KOPT-K1 (cell line): ENCODE results near the gene CASP12.
A peak's percentile ranks its signal among the peaks of the same experiment; 100 is the strongest.
"Not testable (repeated sequence)": the region's sequence is repeated elsewhere in the genome, so short reads cannot be mapped to it uniquely, and the experiment has no call there.

Experiments
- H3K27ac ChIP-seq: fragments of 200-600 bp; sonication (generic); 2 replicates; pipeline ENCODE4 v1.5.1; 2016; ENCODE audit warnings: antibody characterized with exemption, mild to moderate bottlenecking, low read depth, low read length; ENCODE audit not compliant: poor library complexity, severe bottlenecking
- H3K36me3 ChIP-seq: fragments of 200-600 bp; sonication (generic); 2 replicates; pipeline ENCODE4 v1.5.1; 2017; ENCODE audit warnings: antibody characterized with exemption, mild to moderate bottlenecking, low read length, moderate library complexity; ENCODE audit not compliant: insufficient read depth
- H3K9me3 ChIP-seq: fragments of 200-600 bp; sonication (generic); 2 replicates; pipeline ENCODE4 v1.5.1; 2017; ENCODE audit warnings: antibody characterized with exemption, low read length, mild to moderate bottlenecking; ENCODE audit not compliant: insufficient read depth, poor library complexity, severe bottlenecking

Gene CASP12

GRCh38 chr11:104897891-104898684, at the start of gene CASP12:
Gene CASP12 (minus strand): TSS chr11:104898460.
- H3K36me3 ChIP-seq: no peaks in the 10 kb centered on the region
- no peak within 1 kb of the TSS for H3K27ac ChIP-seq
- H3K9me3 ChIP-seq: no peaks in the 10 kb centered on the region

- H3K36me3 ChIP-seq: peaks cover 61% of the 10 kb centered on the region
- no peak overlapping the region for H3K27ac ChIP-seq
- H3K9me3 ChIP-seq: no peaks in the 10 kb centered on the region
These were observed 48.6 kb upstream of the CASP12 start for GRCh38 chr11:104946907-104947306.

DNA sequence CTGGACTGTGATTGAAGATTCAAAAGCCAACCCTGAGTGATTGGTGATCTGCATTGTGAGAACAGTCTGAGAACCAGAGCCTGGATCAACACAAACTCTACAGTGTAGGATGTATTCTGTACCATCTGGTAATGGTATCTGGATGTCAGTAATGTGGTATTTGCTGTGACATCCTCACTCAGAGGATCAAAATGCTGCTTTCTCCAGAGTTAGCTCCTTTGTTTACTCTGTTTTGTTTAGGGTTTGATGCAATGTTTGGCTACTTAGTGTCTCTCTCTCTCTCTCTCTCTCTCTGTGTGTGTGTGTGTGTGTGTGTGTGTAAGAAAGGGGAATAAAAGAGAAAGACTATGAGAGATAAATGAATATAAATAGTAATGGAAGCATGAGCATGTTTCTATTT, 45.8 kb upstream of the CASP12 start:
- Histone ChIP-seq H3K27ac (no peak overlapping the region), H3K36me3 (peaks cover 38% of the 10 kb centered on the region), H3K9me3 (no peaks in the 10 kb centered on the region)

DNA sequence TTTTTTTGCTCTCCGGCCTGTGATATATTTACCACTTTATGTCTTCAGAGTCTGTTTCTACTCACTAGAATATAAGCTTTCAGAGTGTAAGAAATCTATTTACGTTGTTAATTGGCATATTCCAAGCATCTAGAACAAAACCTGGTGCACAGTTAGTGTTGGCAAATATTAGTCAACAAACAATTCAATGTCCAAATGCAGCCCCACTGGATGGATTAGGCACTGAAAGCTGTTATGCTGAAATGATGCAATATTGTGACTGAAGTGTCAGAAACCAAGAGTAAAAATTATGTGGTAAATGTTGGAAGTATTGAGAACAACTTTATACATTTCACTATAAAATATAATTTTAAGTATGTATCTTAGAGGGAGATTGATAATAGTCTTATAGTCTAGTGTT, 45.3 kb upstream of the CASP12 start:
- H3K27ac ChIP-seq: no peak overlapping the region
- peaks cover 34% of the 10 kb centered on the region for H3K36me3 ChIP-seq
- H3K9me3 ChIP-seq: no peaks in the 10 kb centered on the region

DNA sequence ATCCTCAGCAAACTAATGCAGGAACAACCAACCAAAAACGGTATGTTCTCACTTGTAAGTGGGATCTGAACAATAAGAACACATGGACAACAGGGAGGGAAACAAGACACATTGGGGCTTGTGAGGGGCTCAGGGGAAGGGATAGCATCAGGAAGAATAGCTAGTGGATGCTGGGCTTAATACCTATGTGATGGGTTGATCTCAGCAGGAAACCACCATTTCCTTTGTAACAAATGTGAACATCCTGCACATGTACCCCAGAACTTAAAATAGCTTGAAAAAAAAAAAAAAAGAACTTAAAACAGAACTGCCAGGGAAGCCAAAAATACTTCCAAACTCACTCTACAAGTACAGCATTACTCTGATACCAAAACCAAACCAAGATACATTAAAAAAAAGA, 36.3 kb upstream of the CASP12 start:
- Histone ChIP-seq H3K9me3 (no peaks in the 10 kb centered on the region), H3K27ac (no peak overlapping the region), H3K36me3 (no peaks in the 10 kb centered on the region)

- not testable (repeated sequence) for H3K27ac ChIP-seq, H3K9me3 ChIP-seq, H3K36me3 ChIP-seq
These were observed 35.8 kb upstream of the CASP12 start for GRCh38 chr11:104934073-104934472.

- no peak overlapping the region for H3K27ac ChIP-seq
- H3K36me3 ChIP-seq: no peaks in the 10 kb centered on the region
- H3K9me3 ChIP-seq: peaks cover 7% of the 10 kb centered on the region
These were observed 30.6 kb upstream of the CASP12 start for GRCh38 chr11:104928811-104929210.

GRCh38 chr11:104926771-104927611, 28.7 kb upstream of the CASP12 start:
- Histone ChIP-seq H3K27ac (no peak overlapping the region), H3K36me3 (no peaks in the 10 kb centered on the region), H3K9me3 (peaks cover 7% of the 10 kb centered on the region)

DNA sequence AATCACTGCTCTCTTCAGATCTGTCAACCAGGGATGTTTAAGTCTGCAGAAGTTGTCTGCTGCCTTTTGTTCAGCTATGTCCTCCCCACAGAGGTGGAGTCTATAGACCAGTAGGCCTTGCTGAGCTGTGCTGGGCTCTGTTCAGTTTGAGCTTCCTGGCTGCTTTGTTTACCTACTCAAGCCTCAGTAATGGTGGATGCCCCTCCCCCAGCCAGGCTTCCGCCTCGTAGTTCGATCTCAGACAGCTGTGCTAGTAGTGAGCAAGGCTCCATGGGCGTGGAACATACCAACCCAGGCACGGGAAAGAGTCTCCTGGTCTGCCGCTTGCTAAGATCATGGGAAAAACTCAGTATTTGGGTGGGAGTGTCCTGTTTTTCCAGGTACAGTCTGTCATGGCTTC, 27.6 kb upstream of the CASP12 start:
- Histone ChIP-seq H3K27ac (no peak overlapping the region), H3K9me3 (peaks cover 7% of the 10 kb centered on the region), H3K36me3 (no peaks in the 10 kb centered on the region)

DNA sequence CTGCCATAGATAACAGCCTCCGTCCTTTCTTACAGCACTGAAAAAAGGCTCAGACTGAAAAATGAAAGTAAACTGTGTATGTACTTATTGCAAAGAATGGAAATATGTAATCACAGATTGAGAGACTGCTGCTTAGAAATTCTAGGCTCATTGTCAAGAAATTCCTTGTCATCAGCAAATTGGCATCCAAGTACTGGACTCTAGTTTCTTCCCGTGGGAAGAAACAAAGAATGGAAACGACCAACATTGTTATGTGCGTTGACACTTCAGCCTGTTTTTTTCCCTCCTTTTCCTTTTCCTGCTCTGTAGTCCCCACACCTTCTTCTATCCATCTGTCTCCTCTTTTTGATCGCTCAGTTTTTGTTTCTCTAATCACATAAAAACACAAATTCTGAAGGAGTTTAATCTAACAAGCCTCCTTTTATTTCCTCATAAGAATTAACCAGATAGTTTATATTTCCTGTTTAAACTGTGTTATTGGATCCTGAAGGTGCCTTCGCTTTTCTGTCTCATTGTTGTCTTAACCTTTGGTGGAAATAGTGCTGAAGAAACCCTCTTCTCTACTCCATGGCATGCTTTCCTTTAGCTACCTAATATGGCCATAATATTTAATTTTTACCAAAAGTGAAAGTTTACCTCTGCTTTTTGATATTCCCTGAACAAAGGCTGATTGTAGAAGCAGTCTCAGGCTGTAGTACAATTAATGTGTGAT, 20.0 kb upstream of the CASP12 start:
- Histone ChIP-seq H3K36me3 (no peaks in the 10 kb centered on the region), H3K9me3 (no peaks in the 10 kb centered on the region), H3K27ac (peak overlapping the region; percentile 36)

GRCh38 chr11:104917271-104918112, 19.2 kb upstream of the CASP12 start:
- H3K27ac ChIP-seq: peak overlapping the region; percentile 36
- no peaks in the 10 kb centered on the region for H3K36me3 ChIP-seq
- no peaks in the 10 kb centered on the region for H3K9me3 ChIP-seq

GRCh38 chr11:104916442-104916841, 18.2 kb upstream of the CASP12 start:
- no peaks in the 10 kb centered on the region for H3K36me3 ChIP-seq
- H3K9me3 ChIP-seq: no peaks in the 10 kb centered on the region
- H3K27ac ChIP-seq: no peak overlapping the region

- Histone ChIP-seq H3K9me3 (no peaks in the 10 kb centered on the region), H3K36me3 (no peaks in the 10 kb centered on the region), H3K27ac (no peak overlapping the region)
These were observed 13.8 kb upstream of the CASP12 start for GRCh38 chr11:104912102-104912501.

GRCh38 chr11:104908186-104908531, 9.9 kb upstream of the CASP12 start:
- Histone ChIP-seq H3K36me3 (no peaks in the 10 kb centered on the region), H3K9me3 (no peaks in the 10 kb centered on the region), H3K27ac (no peak overlapping the region)
